ENCODE measurements around the gene SRRT.
"Not testable (repeated sequence)": the region's sequence is repeated elsewhere in the genome, so short reads cannot be mapped to it uniquely, and the experiment has no call there.

Gene SRRT

DNA sequence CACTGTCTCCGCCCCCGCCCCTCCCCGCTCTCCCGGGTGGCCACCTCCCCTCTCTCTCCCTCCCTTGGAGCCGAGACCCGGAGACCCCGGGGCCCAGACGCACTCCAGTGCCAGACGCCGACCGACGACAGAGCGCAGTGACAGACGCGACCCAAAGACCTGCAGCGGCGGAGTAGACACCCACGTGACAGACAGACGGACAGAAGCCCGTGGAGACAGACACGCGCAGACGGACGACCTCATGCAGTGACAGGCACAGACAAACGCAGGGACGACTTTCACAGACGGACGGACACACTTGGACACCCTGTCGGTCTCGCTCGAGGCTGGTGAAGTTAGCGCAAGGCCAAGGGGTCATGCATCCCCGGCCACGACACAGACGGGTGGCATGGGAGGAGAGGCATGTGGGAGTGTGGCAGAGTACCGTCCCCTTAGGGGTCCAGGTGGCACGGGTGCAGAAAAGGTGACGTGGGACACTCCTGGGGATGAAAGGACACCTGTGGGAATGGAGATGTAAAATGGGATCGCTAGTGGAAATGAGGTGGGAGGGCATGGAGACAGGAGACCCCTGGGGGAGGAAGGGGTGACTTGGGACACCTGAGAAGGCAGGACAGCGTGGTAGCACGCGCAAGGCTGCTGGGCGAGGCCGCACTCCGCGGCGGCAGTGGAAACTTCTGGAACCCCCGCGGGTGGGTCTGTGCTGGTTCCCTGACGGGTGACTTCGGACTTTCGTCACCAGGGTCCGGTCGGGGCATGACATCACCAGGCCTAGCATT lies 21.2 kb downstream of the SRRT start:
- DNase-seq: no peak

DNA sequence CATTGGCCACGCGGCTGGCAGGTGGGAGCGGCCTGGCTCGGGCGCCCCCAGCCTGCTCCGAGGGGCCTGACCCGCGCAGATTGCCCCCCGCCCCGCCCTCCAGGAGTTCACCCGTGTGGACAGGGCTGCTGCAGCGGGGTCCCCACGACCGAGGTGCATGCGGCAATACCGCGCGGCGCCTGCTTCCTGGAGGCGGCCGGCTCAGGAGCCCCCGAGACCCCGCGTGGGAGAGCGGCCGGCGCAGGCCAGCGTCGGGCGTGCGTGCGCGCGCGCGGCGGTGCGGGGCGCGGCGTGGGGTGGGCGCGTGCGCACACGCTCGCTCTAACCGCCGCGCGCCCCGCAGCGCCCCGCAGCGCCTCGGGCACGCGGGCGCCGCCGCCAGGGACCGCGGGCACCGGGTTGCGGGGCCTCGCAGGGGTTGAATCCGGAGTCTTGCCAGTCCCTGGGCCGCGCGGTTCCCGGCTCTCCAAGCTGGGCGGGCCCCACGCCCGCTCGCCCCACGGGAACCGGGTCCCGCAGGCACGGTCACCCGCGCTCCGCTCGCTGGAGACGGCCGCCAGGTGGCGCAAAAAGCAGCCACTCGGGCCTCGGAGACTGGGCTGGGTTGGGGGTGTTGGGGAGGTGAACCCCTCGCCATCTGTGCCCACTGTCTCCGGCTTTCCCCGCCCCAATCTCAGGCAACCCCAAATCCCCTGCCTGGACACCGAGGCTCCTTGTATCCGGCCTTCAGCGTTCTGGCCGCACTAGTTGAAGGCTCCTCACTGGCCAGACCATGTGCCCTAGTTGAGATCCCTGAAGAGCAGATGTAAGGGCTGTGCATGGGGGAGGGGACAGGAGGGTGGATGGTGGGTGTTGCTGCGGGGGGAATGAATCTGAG lies 22.1 kb downstream of the SRRT start:
- no peak for DNase-seq

DNA sequence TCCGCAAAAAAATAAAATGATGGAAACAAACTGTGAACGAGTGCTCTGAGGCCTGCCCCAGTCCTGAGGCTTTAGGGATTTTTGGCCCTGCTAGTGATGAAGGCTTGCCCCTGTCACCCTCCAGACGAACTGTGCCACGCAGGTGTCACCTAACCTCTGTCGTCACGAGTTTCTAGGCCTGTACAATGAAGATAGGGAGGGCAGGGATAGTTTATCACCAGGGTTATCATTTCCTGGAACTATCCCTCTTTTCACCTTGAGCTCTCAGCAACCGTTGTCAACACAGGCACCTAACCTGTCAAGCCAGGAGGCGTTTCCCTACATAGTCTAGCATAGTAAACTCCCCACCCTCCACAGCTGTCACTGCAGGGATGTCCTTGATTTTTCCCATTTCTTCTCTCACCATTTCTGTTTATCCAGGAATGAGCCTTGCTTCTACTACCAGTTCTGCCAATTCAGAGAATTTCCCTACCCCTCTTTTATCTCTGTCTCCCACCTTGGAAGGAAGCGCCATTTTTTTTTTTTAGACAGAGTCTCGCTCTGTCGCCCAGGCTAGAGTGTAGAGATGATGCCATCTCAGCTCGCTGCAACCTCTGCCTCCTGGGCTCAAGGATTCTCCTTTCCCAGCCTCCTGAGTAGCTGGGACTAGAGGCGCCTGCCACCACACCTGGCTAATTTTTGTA lies 23.0 kb downstream of the SRRT start:
- no peak for DNase-seq

DNA sequence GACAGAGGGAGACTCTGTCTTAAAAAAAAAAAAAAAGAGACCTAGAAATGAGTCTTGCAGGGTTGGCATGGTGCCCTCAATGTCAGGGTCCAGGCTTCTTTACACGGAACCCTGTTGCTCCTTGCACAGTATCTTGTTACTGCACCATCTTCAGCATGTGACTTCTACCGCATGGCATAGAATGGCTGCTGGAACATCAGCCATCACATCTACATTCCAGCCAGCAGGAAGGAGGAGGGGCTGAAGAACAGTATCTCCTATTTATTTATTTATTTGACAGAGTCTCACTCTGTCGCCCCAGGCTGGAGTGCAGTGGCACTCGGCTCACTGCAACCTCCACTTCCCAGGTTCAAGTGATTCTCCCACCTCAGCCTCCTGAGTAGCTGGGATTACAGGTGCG lies 24.5 kb downstream of the SRRT start:
- no peak for DNase-seq

DNA sequence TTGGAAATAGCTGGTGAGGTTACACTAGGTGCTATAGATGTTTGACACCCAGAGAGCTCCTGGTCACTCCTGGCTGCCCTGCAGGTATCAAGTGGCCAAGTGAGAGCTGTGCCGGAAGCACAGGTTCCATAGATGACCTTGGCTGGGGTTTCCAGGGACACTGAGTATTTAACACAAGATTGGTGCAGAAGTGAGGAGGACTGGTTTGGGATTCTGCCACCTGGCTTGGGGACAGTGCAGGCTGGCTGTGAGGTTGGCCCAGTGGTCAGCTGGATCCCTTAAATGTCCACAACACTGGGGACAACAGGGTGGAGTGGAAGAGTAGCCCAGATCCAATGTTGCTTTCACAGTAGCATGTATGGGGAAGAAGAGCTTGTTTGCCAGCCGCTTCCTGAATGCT lies 26.1 kb downstream of the SRRT start:
- DNase-seq: no peak

DNA sequence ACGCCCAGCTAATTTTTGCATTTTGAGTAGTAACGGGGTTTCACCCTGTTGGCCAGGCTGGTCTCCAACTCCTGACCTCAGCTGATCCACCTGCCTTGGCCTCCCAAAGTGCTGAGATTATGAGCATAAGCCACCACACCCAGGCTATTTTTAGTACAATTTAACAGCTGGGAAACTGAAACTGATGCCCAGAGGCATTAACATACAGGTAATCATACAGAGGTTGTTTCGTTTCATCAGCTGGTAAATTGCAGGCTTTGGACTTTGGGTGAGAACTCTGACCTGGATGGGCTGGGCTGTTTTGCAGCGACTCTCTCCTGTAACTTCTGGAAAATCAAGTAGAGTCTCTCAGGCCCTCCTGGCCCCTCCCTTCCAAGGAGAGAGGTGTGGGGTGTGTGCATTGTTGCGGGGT lies 27.0 kb downstream of the SRRT start:
- no peak for DNase-seq

DNA sequence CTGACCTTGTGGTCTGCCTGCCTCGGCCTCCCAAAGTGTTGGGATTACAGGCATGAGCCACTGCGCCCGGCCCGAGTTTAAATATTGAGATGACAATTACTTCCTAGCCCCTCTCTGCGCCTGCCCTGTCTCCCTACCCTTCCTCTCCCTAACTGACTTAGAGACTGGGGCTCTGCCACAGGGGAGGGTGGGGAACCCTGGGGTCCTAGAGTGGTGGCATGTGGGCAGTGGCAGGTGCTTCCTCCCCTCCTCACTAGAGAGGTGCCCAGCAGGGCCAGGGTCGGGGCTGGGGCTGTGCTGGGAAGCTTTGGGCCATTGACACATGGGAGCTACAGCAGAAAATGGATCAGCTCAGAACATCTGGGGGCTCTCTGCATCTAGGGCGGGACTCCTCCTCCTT lies 27.7 kb downstream of the SRRT start:
- no peak for DNase-seq

DNA sequence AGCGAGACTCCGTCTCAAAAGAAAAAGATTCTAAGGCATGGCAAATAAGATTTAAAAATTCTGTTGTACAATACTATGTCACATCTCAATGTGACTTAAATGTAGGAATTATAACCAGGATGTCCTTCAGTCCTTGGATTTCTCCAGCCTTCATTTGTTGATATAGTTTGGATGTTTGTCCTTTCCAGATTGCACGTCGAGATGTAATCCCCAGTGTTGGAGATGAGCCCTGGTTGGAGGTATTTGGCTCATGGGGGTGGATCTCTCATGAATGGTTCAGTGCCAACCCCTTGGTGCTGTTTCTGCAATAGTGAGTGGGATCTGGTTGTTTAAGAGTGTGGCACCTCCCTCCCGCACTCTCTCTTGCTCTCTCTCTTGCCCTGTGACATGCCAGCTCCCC lies 33.6 kb downstream of the SRRT start:
- no peak for DNase-seq

DNA sequence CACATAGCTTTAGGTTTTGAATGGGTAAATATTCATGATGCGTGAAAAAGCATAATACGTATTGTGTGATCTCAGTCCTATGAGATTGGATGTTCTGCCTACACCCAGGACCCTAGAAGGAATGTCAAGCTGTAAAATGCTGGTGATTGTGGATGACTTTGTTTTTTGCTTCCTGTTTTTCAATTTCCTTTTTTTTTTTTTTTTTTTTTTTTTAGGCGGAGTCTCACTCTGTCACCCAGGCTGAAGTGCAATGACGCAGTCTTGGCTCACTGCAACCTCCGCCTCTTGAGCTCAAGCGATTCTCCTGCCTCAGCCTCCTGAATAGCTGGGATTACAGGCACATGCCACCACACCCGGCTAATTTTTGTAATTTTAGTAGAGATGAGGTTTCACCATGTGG lies 35.5 kb downstream of the SRRT start:
- DNase-seq: not testable (repeated sequence)

DNA sequence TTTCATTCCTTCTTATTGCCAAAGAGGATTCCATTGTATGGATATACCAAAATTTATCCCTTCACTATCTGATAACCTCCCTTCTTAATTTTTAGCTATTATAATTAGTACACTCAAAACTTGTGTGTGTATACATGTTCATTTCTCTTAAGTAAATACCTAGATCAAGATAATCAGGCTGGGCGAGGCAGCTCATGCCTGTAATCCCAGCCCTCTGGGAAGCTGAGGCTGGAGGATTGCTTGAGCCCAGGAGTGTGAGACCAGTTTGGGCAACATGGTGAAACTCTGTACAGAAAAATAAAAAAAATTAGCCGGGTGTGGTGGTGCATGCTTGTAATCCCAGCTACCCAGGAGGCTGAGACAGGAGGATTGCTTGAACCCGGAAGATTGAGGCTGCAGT lies 36.6 kb downstream of the SRRT start:
- DNase-seq: no peak

DNA sequence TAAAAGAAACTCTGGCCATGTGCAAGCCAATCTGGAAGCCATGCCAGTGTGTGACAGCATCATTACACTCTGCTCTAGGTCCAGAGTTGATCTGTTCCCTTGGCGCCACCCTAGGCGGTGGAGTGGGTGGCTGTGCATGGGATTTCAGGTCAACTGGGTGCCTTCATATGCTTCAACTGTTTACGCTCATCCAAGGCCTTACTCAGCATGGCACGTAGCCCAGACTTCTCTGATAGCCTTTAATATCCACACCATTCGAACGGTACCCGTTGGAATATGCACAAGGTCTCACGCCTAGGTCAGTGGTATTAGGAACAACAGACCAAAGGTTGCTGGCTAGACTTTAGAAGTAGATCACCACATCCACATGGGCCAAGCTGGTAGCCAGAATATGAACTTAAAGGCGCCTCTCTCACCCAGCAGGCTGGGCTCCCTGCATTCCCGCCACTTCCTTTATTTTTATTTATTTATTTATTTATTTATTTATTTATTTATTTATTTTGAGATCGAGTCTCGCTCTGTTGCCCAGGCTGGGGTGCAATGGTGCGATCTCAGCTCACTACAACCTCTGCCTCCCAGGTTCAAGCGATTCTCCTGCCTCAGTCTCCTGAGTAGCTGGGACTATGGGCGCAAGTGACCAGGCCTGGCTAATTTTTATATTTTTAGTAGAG lies 39.4 kb downstream of the SRRT start:
- DNase-seq: no peak

DNA sequence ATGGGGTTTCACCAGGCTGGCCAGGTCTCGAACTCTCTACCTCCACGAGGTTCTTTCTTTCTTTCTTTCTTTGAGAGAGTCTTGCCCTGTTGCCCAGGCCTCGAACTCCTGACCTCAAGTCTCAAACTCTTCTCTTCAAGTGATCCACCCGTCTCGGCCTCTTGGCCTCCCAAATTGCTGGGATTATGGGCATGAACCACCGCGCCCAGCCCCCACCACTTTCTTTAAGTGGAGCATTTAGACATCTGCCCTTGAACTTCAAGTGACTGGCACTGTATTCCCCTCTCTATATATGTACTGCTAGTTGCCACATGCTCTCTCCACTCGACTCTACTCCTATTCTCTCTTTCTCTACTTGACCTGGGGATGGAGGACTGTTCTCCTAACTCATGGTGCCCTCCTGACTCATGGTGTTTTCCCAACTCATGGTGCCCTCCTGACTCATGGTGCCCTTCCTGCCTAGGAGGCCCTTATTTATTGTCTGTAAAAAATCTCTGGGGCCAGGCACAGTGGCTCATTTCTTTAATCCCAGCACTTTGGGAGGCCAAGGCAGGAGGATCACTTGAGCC lies 40.1 kb downstream of the SRRT start:
- DNase-seq: no peak

DNA sequence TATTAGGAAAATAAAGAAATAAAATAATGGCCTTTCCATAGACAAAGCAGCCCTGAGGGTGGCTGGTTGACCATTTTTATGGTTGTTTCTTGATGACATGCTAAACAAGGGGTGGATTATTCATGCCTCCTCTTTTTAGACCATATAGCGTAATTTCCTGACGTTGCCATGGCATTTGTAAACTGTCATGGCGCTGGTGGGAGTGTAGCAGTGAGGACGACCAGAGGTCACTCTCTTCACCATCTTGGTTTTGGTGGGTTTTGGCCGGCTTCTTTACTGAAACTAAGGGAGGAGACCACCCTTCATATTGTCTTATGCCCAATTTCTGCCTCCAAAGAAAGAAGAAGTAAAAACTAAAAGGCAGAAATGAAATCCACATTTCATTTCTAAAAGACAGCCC lies 44.4 kb downstream of the SRRT start:
- not testable (repeated sequence) for DNase-seq

DNA sequence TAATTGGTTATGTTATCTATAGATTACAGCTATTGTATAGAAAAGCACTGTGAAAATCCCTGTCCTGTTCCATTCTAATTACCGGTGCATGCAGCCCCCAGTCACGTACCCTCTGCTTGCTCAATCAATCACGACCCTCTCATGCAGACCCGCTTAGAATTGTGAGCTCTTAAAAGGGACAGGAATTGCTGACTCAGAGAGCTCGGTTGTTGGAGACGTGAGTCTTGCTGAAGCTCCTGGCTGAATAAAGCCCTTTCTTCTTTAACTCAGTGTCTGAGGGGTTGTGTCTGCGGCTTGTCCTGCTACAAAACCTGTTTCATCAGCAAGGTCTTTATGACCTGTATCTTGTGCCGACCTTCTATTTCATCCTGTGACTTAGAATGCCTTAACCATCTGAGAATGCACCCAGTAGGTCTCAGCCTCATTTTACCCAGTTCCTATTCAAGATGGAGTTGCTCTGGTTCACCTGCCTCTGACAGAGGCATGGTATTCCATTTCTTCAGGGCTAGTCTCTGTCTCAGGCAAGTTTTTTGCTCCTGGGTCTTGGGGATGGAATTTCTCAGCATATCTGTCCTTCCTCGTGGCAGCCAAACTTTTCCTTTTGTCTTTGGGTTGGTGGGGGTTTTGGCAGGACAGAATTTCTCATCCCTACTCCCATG lies 45.0 kb downstream of the SRRT start:
- not testable (repeated sequence) for DNase-seq

DNA sequence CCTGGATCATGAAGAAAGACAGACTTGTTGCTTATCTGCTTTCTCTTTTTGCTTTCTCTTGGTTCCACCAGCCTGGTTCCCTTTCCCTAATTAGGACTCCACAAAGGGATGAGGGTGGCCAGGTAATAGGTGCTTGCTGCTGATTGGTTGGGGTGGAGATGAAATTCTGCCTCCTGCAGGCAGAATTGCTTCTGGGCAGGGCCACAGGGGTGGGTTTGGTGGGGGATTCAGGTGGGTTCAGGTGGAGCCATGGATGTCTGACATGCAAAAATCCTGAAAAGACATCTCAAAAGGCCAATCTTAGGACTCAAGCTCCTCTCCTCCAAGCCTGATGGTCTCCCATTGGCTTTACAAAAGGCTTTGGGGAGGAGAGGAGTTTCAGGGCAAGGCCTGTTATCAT lies 46.1 kb downstream of the SRRT start:
- no peak for DNase-seq

DNA sequence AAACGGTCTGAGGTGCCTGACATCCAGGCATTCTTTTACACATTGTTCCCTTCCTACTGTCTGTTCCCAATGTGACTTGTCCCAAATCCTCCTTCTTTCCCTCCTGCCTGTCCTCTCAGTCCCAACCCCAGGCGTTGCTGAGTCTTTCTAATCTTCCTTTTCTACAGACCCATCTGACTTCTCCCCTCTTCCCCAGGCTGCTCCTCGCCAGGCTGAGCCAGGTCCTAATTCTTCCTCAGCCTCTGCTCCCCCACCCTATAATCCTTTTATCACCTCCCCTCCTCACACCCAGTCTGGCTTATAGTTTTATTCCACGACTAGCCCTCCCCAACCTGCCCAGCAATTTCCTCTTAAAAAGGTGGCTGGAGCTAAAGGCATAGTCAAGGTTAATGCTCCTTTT lies 48.7 kb downstream of the SRRT start:
- DNase-seq: not testable (repeated sequence)

DNA sequence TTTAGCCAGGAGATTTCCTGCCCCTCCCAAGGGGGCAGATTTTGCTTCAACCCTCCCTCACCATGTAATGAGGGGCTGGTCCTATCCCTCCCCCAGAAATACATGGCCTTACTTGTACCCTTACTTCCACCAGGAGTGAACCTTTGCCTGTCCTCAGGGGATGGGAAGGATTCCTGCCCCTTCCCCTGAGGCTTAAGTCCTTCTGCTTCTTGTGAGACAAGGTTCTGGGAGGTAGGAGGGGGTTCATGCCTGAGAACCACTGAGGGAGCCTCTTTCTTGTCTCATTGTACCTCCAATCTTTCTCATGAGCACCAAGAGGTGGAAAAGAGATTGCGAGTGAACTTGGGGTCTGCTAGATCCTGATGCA lies 54.9 kb downstream of the SRRT start:
- DNase-seq: no peak

DNA sequence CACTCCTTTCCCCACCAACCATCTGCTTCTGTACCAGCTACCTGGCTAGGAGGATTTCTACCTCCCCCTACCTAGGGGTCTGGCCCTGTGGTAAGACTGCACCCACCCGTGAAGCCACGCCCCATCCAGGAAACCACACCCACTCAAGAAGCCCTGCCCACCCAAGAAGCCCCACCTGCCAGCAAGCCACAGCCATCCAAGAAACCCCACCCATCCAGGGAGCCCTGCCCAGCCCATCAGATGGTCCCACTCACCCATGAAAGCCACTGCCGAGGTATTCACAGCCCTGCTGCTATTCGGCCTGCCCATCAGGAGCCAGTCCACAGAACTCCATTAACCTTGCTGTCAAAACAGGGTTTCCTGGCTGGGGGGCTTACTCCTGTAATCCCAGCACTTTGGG lies 58.8 kb downstream of the SRRT start:
- DNase-seq: no peak

DNA sequence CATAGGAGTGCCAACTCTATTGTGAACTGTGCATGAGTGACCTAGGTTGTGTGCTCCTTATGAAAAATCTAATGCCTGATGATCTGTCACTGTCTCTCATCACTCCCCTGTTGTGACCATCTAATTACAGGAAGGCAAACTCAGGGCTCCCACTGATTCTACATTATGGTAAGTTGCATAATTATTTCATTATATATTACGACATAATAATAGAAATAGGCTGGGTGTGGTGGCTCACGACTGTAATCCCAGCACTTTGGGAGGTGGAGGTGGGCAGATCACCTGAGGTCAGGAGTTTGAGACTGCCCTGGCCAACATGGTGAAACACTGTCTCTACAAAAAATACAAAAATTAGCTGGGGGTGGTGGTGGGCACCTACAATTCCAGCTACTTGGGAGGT lies 60.5 kb downstream of the SRRT start:
- not testable (repeated sequence) for DNase-seq

DNA sequence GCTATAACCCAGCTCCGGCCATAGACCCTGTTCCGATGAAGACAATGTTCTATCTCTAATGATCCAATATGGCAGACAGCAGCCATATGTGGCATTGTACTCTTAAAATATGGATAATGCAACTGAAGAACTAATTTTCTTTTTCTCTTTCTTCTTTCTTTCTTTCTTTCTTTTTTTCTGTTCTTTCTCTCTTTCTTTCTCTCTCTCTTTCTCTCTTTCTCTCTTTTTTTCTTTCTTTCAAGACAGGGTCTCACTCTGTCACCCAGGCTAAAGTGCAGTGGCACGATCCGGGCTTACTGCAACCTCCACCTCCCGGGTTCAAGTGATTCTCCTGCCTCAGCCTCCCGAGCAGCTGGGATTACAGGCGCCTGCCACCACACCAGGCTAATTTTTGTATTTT lies 61.3 kb downstream of the SRRT start:
- not testable (repeated sequence) for DNase-seq
